ENCODE data around the gene KRTAP5-2.

GRCh38 chr11:1571760-1572196 lies 26.3 kb downstream of the KRTAP5-2 start:
- no peak for TF ChIP-seq POLR2AphosphoS5 (IDR thresholded peaks at IDR 0.05; ENCODE audit: low read depth, low read length)
- TF ChIP-seq SIN3A (IDR thresholded peaks at IDR 0.05; ENCODE audit: borderline replicate concordance, insufficient read depth, low read length): no peak
- TF ChIP-seq, protein P1, sequence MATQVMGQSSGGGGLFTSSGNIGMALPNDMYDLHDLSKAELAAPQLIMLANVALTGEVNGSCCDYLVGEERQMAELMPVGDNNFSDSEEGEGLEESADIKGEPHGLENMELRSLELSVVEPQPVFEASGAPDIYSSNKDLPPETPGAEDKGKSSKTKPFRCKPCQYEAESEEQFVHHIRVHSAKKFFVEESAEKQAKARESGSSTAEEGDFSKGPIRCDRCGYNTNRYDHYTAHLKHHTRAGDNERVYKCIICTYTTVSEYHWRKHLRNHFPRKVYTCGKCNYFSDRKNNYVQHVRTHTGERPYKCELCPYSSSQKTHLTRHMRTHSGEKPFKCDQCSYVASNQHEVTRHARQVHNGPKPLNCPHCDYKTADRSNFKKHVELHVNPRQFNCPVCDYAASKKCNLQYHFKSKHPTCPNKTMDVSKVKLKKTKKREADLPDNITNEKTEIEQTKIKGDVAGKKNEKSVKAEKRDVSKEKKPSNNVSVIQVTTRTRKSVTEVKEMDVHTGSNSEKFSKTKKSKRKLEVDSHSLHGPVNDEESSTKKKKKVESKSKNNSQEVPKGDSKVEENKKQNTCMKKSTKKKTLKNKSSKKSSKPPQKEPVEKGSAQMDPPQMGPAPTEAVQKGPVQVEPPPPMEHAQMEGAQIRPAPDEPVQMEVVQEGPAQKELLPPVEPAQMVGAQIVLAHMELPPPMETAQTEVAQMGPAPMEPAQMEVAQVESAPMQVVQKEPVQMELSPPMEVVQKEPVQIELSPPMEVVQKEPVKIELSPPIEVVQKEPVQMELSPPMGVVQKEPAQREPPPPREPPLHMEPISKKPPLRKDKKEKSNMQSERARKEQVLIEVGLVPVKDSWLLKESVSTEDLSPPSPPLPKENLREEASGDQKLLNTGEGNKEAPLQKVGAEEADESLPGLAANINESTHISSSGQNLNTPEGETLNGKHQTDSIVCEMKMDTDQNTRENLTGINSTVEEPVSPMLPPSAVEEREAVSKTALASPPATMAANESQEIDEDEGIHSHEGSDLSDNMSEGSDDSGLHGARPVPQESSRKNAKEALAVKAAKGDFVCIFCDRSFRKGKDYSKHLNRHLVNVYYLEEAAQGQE (IDR thresholded peaks at IDR 0.05; ENCODE audit: insufficient read depth in 1 of 2, low read depth in 2 of 2, low read length in 2 of 2): no peak
- no peak for TF ChIP-seq TAF1 (IDR thresholded peaks at IDR 0.05; ENCODE audit: borderline replicate concordance, insufficient read depth, low read length)
- TF ChIP-seq FOXP2 (optimal IDR thresholded peaks at IDR 0.05; ENCODE audit: borderline replicate concordance, extremely low read depth, extremely low read length, insufficient read depth): no peak
